ENCODE data around the gene ACAP3.
A peak's percentile ranks its signal among the peaks of the same experiment; 100 is the strongest.

The ACAP3 gene

GRCh38 chr1:1309251-1310108 is 1.8 kb upstream of the ACAP3 start:
- H4K20me1 ChIP-seq (ENCODE audit: insufficient read depth, low read length): 0 out of 2 replicates have a peak, but pooled peaks cover 3% of the 10 kb centered on the region
- no peak for TF ChIP-seq CTCF (IDR thresholded peaks at IDR 0.05; ENCODE audit: low read depth, low read length)
- TF ChIP-seq EZH2phosphoT487 (IDR thresholded peaks at IDR 0.05; ENCODE audit: low read depth): no peak
- no peaks in the 10 kb centered on the region for H3K9me3 ChIP-seq (ENCODE audit: insufficient read depth, low read length)
- H3K79me2 ChIP-seq (ENCODE audit: low read length): peaks cover 4% of the 10 kb centered on the region
- H3K9ac ChIP-seq (ENCODE audit: low read length): peak overlapping the region; percentile 74
- H3K4me3 ChIP-seq (ENCODE audit: low read length): peak overlapping the region; percentile 90
- peaks cover 20% of the 10 kb centered on the region for H3K36me3 ChIP-seq (replicated peaks; ENCODE audit: low read depth, low read length)
- no peaks in the 10 kb centered on the region for H3K27me3 ChIP-seq (ENCODE audit: low read depth, low read length)
- peak overlapping the region; percentile 90 for H3K4me2 ChIP-seq (ENCODE audit: low read length)
- no peak overlapping the region for H2AFZ ChIP-seq (ENCODE audit: low read depth, low read length)
- no peak overlapping the region; the same call in 1 of the 2 replicates for H3K27ac ChIP-seq (ENCODE audit: low read length)
- H3K4me1 ChIP-seq (ENCODE audit: low read length): peaks cover 27% of the 10 kb centered on the region

GRCh38 chr1:1308756-1309250 is 1.1 kb upstream of the ACAP3 start:
- H3K27ac ChIP-seq (ENCODE audit: low read length): peak overlapping the region; percentile 10; the same call in 1 of the 2 replicates
- 0 out of 2 replicates have a peak, but pooled peaks cover 3% of the 10 kb centered on the region for H4K20me1 ChIP-seq (ENCODE audit: insufficient read depth, low read length)
- H3K79me2 ChIP-seq (ENCODE audit: low read length): peaks cover 4% of the 10 kb centered on the region
- peaks cover 15% of the 10 kb centered on the region for H3K36me3 ChIP-seq (replicated peaks; ENCODE audit: low read depth, low read length)
- H3K9ac ChIP-seq (ENCODE audit: low read length): peak overlapping the region; percentile 74
- peak overlapping the region; percentile 90 for H3K4me2 ChIP-seq (ENCODE audit: low read length)
- peak overlapping the region; percentile 90 for H3K4me3 ChIP-seq (ENCODE audit: low read length)
- H3K9me3 ChIP-seq (ENCODE audit: insufficient read depth, low read length): no peaks in the 10 kb centered on the region
- H2AFZ ChIP-seq (ENCODE audit: low read depth, low read length): no peak overlapping the region; the same call in 1 of the 2 replicates
- TF ChIP-seq EZH2phosphoT487 (IDR thresholded peaks at IDR 0.05; ENCODE audit: low read depth) (no peak), CTCF (IDR thresholded peaks at IDR 0.05; ENCODE audit: low read depth, low read length) (no peak)
- H3K27me3 ChIP-seq (ENCODE audit: low read depth, low read length): no peaks in the 10 kb centered on the region
- H3K4me1 ChIP-seq (ENCODE audit: low read length): peaks cover 27% of the 10 kb centered on the region

- H3K4me3 ChIP-seq (ENCODE audit: low read length): peak overlapping the region; percentile 81
- H3K27me3 ChIP-seq (ENCODE audit: low read depth, low read length): no peaks in the 10 kb centered on the region
- peak overlapping the region; percentile 66 for H3K4me2 ChIP-seq (ENCODE audit: low read length)
- no peak overlapping the region for H3K27ac ChIP-seq (ENCODE audit: low read length)
- peaks cover 7% of the 10 kb centered on the region for H3K36me3 ChIP-seq (replicated peaks; ENCODE audit: low read depth, low read length)
- H3K79me2 ChIP-seq (ENCODE audit: low read length): peaks cover 4% of the 10 kb centered on the region
- H3K9me3 ChIP-seq (ENCODE audit: insufficient read depth, low read length): no peaks in the 10 kb centered on the region
- peak overlapping the region; percentile 58 for H3K9ac ChIP-seq (ENCODE audit: low read length)
- H3K4me1 ChIP-seq (ENCODE audit: low read length): peaks cover 27% of the 10 kb centered on the region
- H2AFZ ChIP-seq (ENCODE audit: low read depth, low read length): no peak overlapping the region
- TF ChIP-seq EZH2phosphoT487 (IDR thresholded peaks at IDR 0.05; ENCODE audit: low read depth) (no peak), CTCF (IDR thresholded peaks at IDR 0.05; ENCODE audit: low read depth, low read length) (no peak)
- 0 out of 2 replicates have a peak, but pooled peaks cover 3% of the 10 kb centered on the region for H4K20me1 ChIP-seq (ENCODE audit: insufficient read depth, low read length)
Observed at GRCh38 chr1:1307261-1307922, 338 bp downstream of the ACAP3 start.

Data from OCI-LY3 (cell line).